Left ventricle myocardium inferior (tissue), 1 donor: Measurements from ENCODE around the gene CACNB2. TPM values are rescaled to one million over a fixed set of nuclear protein-coding genes. Genes with fewer than 3 reads are reported as not detected.

Experiments
- DNase-seq: peaks from one replicate; pipeline ENCODE4 v3.0.0-alpha.2; 2020
- H3K27ac ChIP-seq: fragments of 200-600 bp; replicated peaks from 2 replicates; pipeline ENCODE4 v1.8.0; 2021
- H3K27me3 ChIP-seq: fragments of 200-600 bp; 2 replicates; pipeline ENCODE4 v1.8.0; 2021; ENCODE audit warnings: low read depth
- H3K36me3 ChIP-seq: fragments of 200-600 bp; 2 replicates; pipeline ENCODE4 v1.8.0; 2021
- H3K4me1 ChIP-seq: fragments of 200-600 bp; 2 replicates; pipeline ENCODE4 v1.8.0; 2021
- H3K4me3 ChIP-seq: fragments of 200-600 bp; 2 replicates; pipeline ENCODE4 v1.8.0; 2021; ENCODE audit warnings: mild to moderate bottlenecking, moderate library complexity
- H3K9me3 ChIP-seq: fragments of 200-600 bp; replicated peaks from 2 replicates; pipeline ENCODE4 v1.8.0; 2021
- CTCF ChIP-seq: fragments of 200-600 bp; IDR thresholded peaks from 2 replicates; pipeline ENCODE4 v1.8.0; 2021; ENCODE audit warnings: antibody characterized with exemption, mild to moderate bottlenecking, borderline replicate concordance
- intact Hi-C: fragments of 100-400 bp; cut with micrococcal nuclease; formaldehyde crosslinking; loops from one replicate; pipeline ENCODE4 v1.11.0; 2022
- total RNA-seq: library from RNA; stranded (reverse); fragmentation: NEBNext Ultra II Directional; extraction: Animal tissue kit (Norgen Biotek cat#: 25700); gene quantifications from one replicate; pipeline ENCODE4 v1.2.1, GENCODE V29; 2021
- donor health status: DM: no; HTN: yes; CAD: no; lungs with severe emphysema.

Gene CACNB2
- total RNA-seq, 1 donor from 2014 or later: 38.1 TPM

DNA sequence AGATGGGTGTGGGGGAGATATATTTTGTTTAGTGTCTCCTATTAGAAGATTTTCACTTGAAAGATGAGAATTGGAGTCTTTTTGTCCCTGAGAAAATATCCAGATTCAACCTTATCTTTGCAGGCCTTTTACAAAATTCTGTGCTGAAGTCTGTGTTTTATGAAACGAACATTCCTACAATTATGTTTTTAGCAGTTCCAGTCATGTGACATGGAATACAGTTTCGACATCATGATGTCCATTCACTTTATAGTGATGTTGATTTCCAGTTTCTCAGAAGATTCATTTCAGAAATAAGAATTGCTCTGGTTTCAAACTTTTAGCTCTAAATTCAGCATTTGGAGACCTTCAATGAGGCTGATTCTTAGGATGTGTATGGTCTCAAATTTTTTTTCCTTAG lies 54.4 kb downstream of the CACNB2 start:
- no peak for TF ChIP-seq CTCF
- intact Hi-C loops: no loop called here
- H3K36me3 ChIP-seq: no peaks in the 10 kb centered on the region
- no peaks in the 10 kb centered on the region for H3K9me3 ChIP-seq
- no peaks in the 10 kb centered on the region for H3K27me3 ChIP-seq
- H3K4me1 ChIP-seq: peaks cover 28% of the 10 kb centered on the region
- no peak for DNase-seq
- H3K4me3 ChIP-seq: no peak overlapping the region
- H3K27ac ChIP-seq: no peak overlapping the region

DNA sequence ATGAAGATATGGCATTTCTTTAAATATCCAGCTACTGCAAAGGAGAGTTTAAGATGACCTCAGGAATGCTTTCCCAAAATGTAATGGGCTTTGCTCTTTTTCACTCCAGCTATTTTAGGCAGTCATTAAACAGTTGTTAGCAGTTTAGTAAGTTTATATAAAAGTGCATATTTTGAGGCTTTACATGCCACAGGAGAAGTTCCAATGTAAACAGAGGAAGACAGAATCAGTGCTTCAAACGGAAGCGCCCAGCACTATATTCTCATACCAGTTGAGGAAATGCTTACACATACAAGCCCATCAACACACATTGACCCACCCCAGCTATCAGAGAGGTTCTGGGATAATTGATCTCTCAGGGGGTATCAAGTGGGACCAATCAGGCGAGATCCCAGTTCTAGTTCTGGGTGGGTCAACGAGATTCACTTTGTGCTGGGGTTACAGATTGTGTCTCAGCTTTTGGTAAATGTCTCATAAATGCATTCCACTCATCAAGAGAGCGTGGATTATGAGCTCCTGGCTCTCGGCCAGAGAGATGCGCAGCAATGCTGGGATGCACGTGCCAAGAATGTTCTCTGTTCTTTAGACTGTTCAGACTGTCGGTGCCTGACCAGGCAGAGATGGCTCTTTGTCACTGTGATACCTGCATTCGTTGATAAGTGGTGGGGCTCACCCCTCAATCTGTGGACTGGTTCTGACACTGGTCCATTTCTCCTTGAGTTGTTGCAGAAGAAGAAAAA lies 55.0 kb downstream of the CACNB2 start:
- Histone ChIP-seq H3K4me3 (no peak overlapping the region), H3K36me3 (no peaks in the 10 kb centered on the region), H3K4me1 (peaks cover 26% of the 10 kb centered on the region), H3K27me3 (no peaks in the 10 kb centered on the region), H3K27ac (no peak overlapping the region), H3K9me3 (no peaks in the 10 kb centered on the region)
- intact Hi-C loops: no loop called here
- no peak for TF ChIP-seq CTCF
- no peak for DNase-seq

- DNase-seq: no peak
- Histone ChIP-seq H3K4me3 (no peak overlapping the region), H3K27ac (no peak overlapping the region), H3K9me3 (no peaks in the 10 kb centered on the region), H3K4me1 (peaks cover 20% of the 10 kb centered on the region), H3K27me3 (no peaks in the 10 kb centered on the region), H3K36me3 (no peaks in the 10 kb centered on the region)
- intact Hi-C loops: no loop called here
- no peak for TF ChIP-seq CTCF
These were observed 56.8 kb downstream of the CACNB2 start for GRCh38 chr10:18196806-18197550.

DNA sequence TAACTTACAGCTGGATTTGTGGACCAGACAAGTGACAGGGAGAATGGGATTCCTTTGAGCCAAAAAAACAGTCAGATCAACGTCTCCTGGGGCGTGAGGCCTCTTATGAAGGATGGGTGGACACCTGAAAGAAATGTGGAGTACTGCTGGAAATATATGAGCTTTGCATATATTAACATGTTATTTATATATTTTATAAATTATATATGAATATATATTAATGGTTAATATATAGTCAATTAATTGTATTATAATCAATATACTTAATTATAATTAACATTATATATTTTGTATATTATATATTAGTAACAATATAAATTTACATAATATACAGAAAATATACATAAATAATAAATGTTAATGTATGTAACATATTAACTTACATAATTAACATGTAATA lies 57.5 kb downstream of the CACNB2 start:
- H3K4me3 ChIP-seq: no peak overlapping the region
- no peak overlapping the region for H3K27ac ChIP-seq
- no peak for DNase-seq
- no peaks in the 10 kb centered on the region for H3K27me3 ChIP-seq
- intact Hi-C loops: no loop called here
- H3K36me3 ChIP-seq: no peaks in the 10 kb centered on the region
- H3K4me1 ChIP-seq: peaks cover 27% of the 10 kb centered on the region
- no peak for TF ChIP-seq CTCF
- no peaks in the 10 kb centered on the region for H3K9me3 ChIP-seq

GRCh38 chr10:18201877-18202276 lies 61.7 kb downstream of the CACNB2 start:
- intact Hi-C loops: loop anchor here (10.0 kb wide), 1 partner anchor 57 kb away; the partner anchor contains the start of gene CACNB2
- no peak overlapping the region for H3K27ac ChIP-seq

More at GRCh38 chr10:18201877-18202276, 61.7 kb downstream of the CACNB2 start:
- DNase-seq: no peak
- Histone ChIP-seq H3K4me3 (no peak overlapping the region), H3K27me3 (no peaks in the 10 kb centered on the region), H3K4me1 (peaks cover 29% of the 10 kb centered on the region), H3K36me3 (no peaks in the 10 kb centered on the region), H3K9me3 (no peaks in the 10 kb centered on the region)
- no peak for TF ChIP-seq CTCF
